Lung (tissue), 12 donors: ENCODE results near the gene GLI3. TPM values are rescaled to one million over a fixed set of nuclear protein-coding genes. Genes with fewer than 3 reads are reported as not detected.

Source experiments
- ATAC-seq: fragments of 200-7000 bp; cut with Tn5 transposase; one replicate; pipeline ENCODE4 v1.9.1; 2020; ENCODE audit warnings: moderate number of reproducible peaks; ENCODE audit not compliant: insufficient read depth, low FRiP score
- DNase-seq, 3 donors: peaks; one replicate each; pipeline ENCODE4 v3.0.0-alpha.2; 2013 to 2017
- H3K27ac ChIP-seq, 2 donors: one replicate each; pipeline ENCODE4 v1.5.1; 2013; ENCODE audit warnings: mild to moderate bottlenecking in 2 of 2, moderate library complexity in 2 of 2, control low read depth in 1 of 2, inconsistent platforms in 1 of 2, low read depth in 1 of 2, low read length in 1 of 2
- H3K27me3 ChIP-seq, 3 donors: one replicate each; pipeline ENCODE4 v1.5.1; 2013; ENCODE audit warnings: low read length in 2 of 3; ENCODE audit not compliant: control insufficient read depth in 3 of 3, insufficient read depth in 3 of 3
- H3K36me3 ChIP-seq, 4 donors: one replicate each; pipeline ENCODE4 v1.5.1; 2013; ENCODE audit warnings: low read length in 4 of 4, mild to moderate bottlenecking in 1 of 4, moderate library complexity in 1 of 4; ENCODE audit not compliant: control insufficient read depth in 4 of 4, insufficient read depth in 4 of 4
- H3K4me1 ChIP-seq, 5 donors: one replicate each; pipeline ENCODE4 v1.5.1; 2013; ENCODE audit warnings: low read length in 5 of 5, mild to moderate bottlenecking in 2 of 5, moderate library complexity in 1 of 5; ENCODE audit not compliant: control insufficient read depth in 5 of 5, insufficient read depth in 5 of 5
- H3K4me3 ChIP-seq: one replicate; pipeline ENCODE4 v1.5.1; 2013; ENCODE audit warnings: mild to moderate bottlenecking, control low read depth, moderate library complexity
- H3K9ac ChIP-seq, 2 donors: one replicate each; pipeline ENCODE4 v1.5.1; 2013; ENCODE audit warnings: low read length in 2 of 2, control low read depth in 1 of 2; ENCODE audit not compliant: insufficient read depth in 1 of 2
- H3K9me3 ChIP-seq, 4 donors: one replicate each; pipeline ENCODE4 v1.5.1; 2013; ENCODE audit warnings: low read length in 3 of 4, mild to moderate bottlenecking in 1 of 4, moderate library complexity in 1 of 4; ENCODE audit not compliant: control insufficient read depth in 4 of 4, insufficient read depth in 3 of 4
- WGBS, 2 donors: extraction: QIAGEN DNeasy Blood & Tissue Kit; methylation state at CpG; one replicate each; pipeline ENCODE4 v1.1.7; 2013; 5-methylcytosine and 5-hydroxymethylcytosine counted together
- polyA plus RNA-seq, 2 donors: library from polyadenylated mRNA; stranded (reverse); fragments of 200-250 nt; gene quantifications; one replicate each; pipeline ENCODE4 v1.2.1, GENCODE V29; 2013
- total RNA-seq, 2 donors: library from RNA; depleted of rRNA in 1 of 2; stranded (reverse); fragments of >200 nt in 1 of 2; gene quantifications; one replicate each; pipeline ENCODE4 v1.2.1, GENCODE V29; 2014 to 2021
- TF ChIP-seq, protein P1 (sequence below): IDR thresholded peaks from 2 replicates; pipeline ENCODE4 v1.5.1; 2012; ENCODE audit warnings: mild to moderate bottlenecking; ENCODE audit errors: control extremely low read depth, extremely low read depth
- donor health status: control.
- donor health status: control.
- donor health status: Bipolar disorder and iron deficiency.
- donor health status: healthy.
- donor health status: DM: yes; HTN: yes; CAD: no.

Gene GLI3
- total and polyA plus RNA-seq, 4 donors, result 2.0 to 23.4 (median 10.3) TPM

DNA sequence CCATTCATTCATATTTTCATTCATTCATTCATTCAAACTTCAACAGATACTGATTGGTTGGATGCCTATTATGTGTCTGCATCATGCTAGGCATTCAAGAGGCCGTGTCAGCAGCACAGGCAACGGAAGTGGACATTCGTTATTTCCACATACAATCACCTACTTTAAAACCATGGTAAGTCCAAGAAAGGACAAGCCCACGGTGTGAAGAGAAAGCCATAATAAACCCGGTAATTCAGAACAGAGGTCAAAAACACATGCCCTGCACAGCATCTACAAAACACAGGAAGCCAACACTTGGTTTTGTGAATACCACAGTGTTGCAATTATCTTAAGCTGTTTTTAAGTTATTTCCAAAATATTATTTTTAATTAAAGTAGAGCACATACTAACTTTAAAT lies 126.7 kb downstream of the GLI3 start:
- ATAC-seq (no peak), DNase-seq (no peak)
- WGBS, 2 donors, result 86 to 88% methylated on average over 5 of the region's 5 CpGs
- Histone ChIP-seq H3K9me3 (no peaks in the 10 kb centered on the region), H3K27ac (no peak overlapping the region), H3K36me3 (no peaks in the 10 kb centered on the region), H3K27me3 (no peaks in the 10 kb centered on the region), H3K4me3 (no peak overlapping the region), H3K9ac (no peak overlapping the region), H3K4me1 (peaks cover 15 to 47% (median 25%) of the 10 kb centered on the region in 5 donors)
- TF ChIP-seq, protein P1, sequence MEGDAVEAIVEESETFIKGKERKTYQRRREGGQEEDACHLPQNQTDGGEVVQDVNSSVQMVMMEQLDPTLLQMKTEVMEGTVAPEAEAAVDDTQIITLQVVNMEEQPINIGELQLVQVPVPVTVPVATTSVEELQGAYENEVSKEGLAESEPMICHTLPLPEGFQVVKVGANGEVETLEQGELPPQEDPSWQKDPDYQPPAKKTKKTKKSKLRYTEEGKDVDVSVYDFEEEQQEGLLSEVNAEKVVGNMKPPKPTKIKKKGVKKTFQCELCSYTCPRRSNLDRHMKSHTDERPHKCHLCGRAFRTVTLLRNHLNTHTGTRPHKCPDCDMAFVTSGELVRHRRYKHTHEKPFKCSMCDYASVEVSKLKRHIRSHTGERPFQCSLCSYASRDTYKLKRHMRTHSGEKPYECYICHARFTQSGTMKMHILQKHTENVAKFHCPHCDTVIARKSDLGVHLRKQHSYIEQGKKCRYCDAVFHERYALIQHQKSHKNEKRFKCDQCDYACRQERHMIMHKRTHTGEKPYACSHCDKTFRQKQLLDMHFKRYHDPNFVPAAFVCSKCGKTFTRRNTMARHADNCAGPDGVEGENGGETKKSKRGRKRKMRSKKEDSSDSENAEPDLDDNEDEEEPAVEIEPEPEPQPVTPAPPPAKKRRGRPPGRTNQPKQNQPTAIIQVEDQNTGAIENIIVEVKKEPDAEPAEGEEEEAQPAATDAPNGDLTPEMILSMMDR, result no peak

DNA sequence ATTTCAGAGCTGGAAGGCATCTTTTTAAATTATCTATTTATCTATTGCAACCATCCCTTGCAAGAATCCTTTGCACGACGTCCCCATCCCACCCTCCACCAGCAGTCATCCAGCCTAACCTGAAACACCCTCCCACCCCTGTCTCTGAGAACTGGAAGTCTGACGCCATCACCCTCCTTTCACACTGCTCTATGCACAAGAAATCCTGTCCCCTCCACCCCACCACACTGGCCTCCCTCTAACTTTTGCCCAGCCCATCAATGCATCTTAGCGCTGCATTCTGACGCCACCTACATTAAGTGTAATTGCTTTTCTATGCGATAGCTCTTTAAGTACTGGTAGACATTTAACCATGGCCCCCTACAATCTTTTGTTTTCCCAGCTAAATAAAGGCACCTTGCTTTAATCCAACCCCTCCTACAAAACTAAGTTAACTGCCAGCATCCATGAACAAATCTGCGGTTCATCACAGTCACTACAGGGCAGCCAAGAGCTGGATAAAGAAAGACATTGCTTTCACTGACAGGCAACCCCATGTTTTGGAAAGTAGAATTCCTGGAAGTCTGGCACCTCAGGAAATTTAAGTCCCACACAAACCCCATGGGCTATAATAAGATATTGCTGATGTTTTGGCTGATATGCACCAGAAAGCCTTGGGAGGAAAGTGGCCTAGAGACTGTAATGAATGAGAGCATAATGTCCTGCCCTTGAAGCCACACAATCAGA lies 128.0 kb downstream of the GLI3 start:
- WGBS, 2 donors, result 76 to 87% methylated on average over 7 of the region's 7 CpGs
- H3K9me3 ChIP-seq, result no peaks in the 10 kb centered on the region
- TF ChIP-seq, protein P1, result no peak
- H3K36me3 ChIP-seq, result no peaks in the 10 kb centered on the region
- peaks cover 15 to 61% (median 25%) of the 10 kb centered on the region in 5 donors for H3K4me1 ChIP-seq
- no peaks in the 10 kb centered on the region for H3K27me3 ChIP-seq
- no peak overlapping the region for H3K9ac ChIP-seq
- ATAC-seq (no peak), DNase-seq (peak in 2 of 3 donors; percentile 59 to 65)
- H3K4me3 ChIP-seq, result no peak overlapping the region
- no peak overlapping the region for H3K27ac ChIP-seq

DNA sequence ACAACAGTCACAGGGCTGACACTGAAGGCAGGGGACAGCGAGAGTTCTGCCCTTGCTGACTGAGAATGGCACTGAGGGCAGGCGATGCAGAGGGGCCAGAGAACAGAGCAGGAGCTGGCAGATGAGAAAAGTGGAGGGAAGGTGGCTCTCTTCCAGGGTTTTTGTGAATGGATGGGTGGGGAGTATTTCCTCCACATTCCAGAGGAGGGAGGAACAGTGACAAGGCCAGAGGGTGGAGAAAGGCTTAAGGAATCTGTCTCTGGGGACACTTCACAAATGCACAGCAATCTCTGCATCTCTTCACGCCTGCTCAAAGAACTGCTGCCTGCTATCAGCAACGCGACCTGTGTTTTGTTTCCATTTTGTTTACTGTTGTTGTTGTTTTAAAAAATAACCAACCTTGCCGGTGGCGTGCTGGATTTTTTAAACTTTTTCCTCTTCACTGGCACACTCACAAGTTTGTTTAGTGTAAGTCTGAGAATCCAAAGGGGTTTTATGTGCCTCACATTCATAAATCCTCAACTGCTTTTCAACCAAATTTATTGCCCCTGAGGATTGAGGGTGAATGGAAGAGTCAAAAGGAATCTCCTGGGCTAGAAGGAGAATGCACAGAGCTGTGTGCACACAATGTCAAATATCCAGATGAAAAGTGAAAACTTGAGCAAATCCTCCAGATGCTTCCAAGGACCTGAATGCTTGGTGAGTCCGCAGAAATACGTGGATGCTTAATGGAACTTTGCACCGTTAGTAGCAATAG lies 129.3 kb downstream of the GLI3 start:
- Histone ChIP-seq H3K4me3 (no peak overlapping the region), H3K9ac (no peak overlapping the region), H3K27me3 (no peaks in the 10 kb centered on the region), H3K4me1 (peaks cover 15 to 62% (median 25%) of the 10 kb centered on the region in 5 donors), H3K27ac (no peak overlapping the region), H3K36me3 (peaks cover 0 to 3% (median 0%) of the 10 kb centered on the region in 4 donors), H3K9me3 (no peaks in the 10 kb centered on the region)
- DNase-seq, result peak; percentile 73 to 79 (median 75)
- TF ChIP-seq, protein P1, result no peak
- 47 to 65% methylated on average over 10 of the region's 10 CpGs for WGBS, 2 donors
- ATAC-seq, result peak; percentile 50
